HG03565 (cell line): Measurements from ENCODE around the gene SFRP2.
A peak's percentile ranks its signal among the peaks of the same experiment; 100 is the strongest.

Experiments used
- ATAC-seq: cut with Tn5 transposase; IDR thresholded peaks from one replicate; pipeline ENCODE4 v1.9.1; 2021; ENCODE audit warnings: mild to moderate bottlenecking, moderate library complexity; ENCODE audit not compliant: unreplicated experiment

The SFRP2 gene

GRCh38 chr4:153788413-153789276 is at the start of gene SFRP2:
SFRP2 (minus strand) TSS chr4:153789083; CDS start chr4:153788835, 248 bp downstream.
- no peak for ATAC-seq

DNA sequence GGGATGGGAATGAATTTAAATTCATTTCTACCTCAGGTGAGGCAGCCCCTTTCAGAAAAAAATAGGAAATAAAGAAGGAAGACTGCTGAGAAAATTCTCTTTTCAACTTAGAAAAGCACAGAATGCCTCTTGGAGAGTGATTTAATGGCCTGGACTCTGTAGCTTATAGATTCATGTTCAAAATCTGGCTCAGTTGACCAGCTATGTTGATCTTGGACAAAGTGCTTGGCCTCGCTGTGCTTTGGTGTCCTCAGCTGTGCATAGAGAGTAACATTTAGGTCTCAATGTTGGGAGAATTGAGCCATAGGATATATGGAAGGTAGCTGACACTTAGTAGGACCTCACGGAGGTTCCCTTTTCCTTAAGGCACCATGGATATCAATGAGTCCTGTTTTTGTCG is 49.7 kb upstream of the SFRP2 start:
- no peak for ATAC-seq

DNA sequence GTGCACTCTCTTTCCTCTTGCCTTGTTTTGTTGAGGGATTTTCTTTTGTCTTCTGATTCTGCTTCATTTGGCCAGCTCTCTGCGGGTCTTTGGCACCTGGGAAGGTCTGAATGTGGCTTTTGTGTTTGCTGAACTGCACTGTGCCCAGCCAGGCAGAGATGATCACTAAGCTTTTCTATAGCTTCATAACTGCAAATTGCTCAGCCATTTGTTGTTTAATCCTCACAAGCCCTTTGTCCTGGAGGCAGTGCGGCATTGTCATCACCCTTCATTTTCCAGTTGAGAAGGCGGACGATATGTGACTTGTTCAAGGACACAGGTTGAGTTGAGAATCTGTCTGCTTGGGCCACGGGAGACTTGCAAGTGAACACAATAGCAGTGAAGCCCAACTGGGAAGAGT is 46.0 kb upstream of the SFRP2 start:
- ATAC-seq: no peak

GRCh38 chr4:153832720-153833287 is 43.9 kb upstream of the SFRP2 start:
- no peak for ATAC-seq

DNA sequence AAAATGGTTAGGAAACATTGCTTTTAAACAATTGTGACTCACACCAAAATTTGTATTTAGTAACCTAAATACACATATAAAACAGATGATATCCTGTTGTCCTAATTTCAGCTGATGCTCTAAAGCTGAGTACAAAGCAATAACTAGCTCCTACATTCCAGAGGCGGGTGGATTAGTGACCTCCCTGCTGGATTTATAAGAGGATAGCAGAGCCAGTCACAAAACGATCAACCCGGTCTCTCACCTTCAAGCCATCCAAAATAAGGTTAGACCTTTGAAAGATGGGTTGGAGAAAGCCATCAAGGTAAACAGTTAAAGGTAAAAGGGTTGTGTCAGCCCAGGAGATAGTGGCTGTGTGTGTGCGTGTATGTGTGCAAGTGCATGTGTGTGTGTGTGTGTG is 43.2 kb upstream of the SFRP2 start:
- no peak for ATAC-seq

DNA sequence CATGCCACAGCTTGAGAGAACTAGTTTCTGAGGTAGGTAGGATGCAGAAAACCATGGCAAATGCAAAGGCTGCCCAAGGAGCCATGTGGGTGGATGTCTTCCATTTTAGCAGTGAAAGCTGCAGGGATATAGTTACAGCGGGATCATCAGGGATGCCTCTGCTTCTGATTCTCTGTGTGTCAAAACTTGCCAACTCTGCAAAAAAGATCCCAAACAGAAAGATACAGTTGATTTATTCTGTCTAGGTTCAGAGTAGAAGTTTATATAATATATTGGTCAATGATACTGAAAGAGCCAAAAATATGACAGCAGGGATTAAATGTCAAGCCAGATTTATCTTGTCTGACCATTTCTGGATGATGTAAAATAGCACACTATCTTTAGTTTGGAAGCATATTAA is 42.4 kb upstream of the SFRP2 start:
- no peak for ATAC-seq

DNA sequence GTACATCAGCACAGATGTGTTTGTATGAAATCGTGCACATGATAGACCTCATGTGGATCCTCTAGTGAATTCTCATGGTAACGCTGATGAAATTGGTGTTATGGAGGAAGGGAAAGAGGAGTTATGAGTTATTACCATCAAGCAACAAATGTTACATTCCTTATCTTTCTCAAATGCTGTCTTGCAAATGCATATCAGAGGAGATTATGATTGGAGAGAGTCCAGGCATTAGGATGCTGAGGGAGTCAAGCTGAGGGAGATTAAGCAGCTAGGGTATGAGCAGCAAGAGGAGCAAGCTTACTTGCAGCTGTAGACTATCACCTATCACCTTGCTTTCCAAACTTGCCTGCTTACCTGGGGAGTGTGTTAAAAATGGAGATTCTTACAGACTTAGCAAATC is 36.8 kb upstream of the SFRP2 start:
- no peak for ATAC-seq

DNA sequence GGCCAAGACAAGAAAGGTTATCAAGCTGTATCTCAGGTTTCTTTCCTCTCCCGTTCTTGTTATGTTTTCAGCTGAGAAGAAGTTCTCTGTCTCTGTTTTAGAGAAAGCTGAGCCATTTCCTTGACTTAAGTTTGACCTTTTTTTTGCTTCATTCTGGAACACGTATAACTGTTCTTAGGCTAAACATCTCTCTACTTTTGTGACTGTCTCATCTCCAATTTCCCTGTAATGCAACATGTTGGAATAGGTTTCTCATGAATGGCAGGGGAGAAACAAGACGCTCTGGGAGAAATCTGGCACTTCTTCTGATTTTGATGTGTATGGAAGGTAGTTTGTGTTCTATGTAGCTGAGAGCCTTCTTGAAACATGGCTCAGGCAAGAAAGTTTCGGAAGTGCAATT is 36.2 kb upstream of the SFRP2 start:
- no peak for ATAC-seq

DNA sequence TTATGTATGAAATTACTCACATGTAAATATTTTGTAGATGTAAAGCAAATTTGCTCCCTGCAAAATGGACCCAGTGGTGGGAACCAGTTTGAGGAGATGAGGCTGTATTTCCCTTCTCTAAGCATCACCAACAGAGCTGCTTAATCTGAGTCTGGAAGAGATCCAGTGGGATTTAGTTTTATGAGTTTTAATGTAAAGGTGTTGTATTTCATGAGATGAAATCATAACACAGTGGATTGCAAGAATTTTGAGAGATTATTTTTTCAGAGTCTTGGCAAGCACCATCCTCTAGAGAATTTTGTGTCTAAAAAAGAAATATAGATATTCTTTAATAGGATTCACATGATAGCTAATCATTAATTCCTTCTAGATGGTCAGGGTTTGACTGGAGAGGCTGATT is 35.6 kb upstream of the SFRP2 start:
- no peak for ATAC-seq

GRCh38 chr4:153823483-153823882 is 34.6 kb upstream of the SFRP2 start:
- ATAC-seq: no peak

GRCh38 chr4:153822316-153822715 is 33.4 kb upstream of the SFRP2 start:
- ATAC-seq: no peak

GRCh38 chr4:153817466-153817865 is 28.6 kb upstream of the SFRP2 start:
- no peak for ATAC-seq

DNA sequence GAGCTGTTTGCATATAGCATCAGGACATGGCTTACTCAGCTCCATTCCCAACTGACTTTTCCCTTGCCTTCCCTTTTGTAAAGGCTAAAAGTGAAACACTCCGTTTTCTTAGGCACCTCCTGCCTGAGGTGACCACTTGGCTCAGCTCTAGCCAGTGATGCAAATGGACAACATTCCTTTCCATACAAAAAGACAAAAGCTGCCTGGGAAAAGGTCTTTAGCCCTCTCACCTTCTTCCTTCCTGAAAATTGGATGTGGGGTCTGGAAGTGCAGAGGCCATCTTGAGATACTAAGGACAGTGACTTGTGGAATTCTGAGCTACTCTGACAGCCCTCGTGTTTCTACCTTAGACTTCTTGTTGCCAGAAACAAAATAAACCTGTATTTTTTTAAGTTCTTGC is 27.7 kb upstream of the SFRP2 start:
- ATAC-seq: no peak

- ATAC-seq: no peak
These were observed 25.9 kb upstream of the SFRP2 start for GRCh38 chr4:153814789-153815188.

- ATAC-seq: no peak
These were observed 21.3 kb upstream of the SFRP2 start for GRCh38 chr4:153809916-153810810.

GRCh38 chr4:153809307-153809706 is 20.4 kb upstream of the SFRP2 start:
- peak; percentile 69 for ATAC-seq

GRCh38 chr4:153808175-153808574 is 19.3 kb upstream of the SFRP2 start:
- ATAC-seq: no peak

GRCh38 chr4:153806073-153806472 is 17.2 kb upstream of the SFRP2 start:
- no peak for ATAC-seq

DNA sequence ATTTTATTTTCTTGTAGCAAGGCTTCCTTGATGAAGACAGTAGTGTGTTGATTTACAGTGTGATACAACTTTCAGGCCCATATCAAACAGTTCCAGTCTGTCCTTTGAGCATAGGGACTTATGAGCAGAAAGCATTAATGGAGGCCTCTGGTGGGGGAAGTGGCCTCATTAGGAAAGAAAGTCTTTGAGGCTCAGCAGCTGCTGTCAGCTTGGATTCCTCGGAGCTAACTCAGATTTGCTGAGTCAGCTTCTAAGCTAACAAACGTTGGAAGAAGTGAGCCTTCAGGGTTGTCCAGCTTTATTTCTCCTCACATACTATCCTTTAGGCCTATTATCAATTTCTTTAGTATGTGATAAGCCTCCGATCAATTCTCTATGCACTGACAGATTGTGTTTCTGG is 15.8 kb upstream of the SFRP2 start:
- no peak for ATAC-seq

DNA sequence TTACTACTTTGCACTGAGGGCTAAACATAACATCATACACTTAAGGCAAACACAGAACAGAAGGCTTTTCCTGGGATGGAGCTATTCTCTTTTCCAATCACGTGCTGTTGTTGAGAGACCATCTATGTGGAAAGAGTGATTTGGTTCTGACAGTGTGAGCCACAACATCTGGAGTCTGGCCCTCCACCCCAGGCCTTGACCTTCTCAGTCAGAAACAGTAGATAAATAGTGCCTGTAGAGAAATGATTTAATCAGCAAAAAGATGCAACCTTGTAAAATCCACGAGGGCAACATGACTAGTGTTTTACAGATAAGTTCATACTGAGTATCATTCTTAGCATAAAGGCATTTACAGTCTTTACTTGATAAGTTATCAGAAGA is 10.8 kb upstream of the SFRP2 start:
- no peak for ATAC-seq

DNA sequence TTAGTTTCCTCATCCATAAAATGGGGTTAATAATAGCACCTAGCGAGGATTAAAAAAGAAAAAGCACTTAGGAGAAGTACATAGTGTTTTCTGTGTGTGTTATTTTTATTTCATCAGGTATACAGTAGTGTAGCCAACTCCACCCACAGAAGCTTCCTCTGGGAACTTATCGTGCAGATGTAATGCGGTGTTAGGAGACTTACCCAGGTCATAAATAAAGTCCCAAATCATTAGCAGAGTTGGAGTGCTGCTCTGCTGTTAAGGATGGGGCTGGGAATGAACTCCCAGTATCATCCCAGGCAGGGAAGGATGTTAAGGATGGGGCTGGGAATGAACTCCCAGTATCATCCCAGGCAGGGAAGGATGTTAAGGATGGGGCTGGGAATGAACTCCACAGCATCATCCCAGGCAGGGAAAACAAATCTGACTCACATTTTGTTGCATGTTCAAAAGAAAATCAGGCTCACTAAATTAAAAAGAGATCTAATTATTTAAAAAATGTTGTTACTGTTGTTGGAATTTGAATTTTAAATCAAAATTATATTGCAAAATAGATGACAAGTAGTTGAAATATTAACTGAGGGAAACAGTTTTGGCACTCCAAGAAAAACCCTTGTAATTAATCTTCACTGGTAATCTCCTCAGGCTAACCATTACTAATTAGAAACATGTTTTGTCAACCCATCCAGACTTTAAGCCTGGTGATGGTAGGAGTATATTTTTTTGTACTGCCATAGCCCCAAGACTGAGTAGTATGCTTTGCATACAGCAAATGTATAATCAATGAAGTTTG is 10.2 kb upstream of the SFRP2 start:
- no peak for ATAC-seq
